LNCAP (cell line): ENCODE data around the gene LARP4B.

Experiments used
- TF ChIP-seq, protein P1 (sequence below): fragments of 450-650 bp; IDR thresholded peaks from 2 replicates; pipeline ENCODE4 v1.5.1; 2017; ENCODE audit warnings: mild to moderate bottlenecking

LARP4B gene

GRCh38 chr10:944034-944831, 12.7 kb upstream of the LARP4B start:
- TF ChIP-seq, protein P1, sequence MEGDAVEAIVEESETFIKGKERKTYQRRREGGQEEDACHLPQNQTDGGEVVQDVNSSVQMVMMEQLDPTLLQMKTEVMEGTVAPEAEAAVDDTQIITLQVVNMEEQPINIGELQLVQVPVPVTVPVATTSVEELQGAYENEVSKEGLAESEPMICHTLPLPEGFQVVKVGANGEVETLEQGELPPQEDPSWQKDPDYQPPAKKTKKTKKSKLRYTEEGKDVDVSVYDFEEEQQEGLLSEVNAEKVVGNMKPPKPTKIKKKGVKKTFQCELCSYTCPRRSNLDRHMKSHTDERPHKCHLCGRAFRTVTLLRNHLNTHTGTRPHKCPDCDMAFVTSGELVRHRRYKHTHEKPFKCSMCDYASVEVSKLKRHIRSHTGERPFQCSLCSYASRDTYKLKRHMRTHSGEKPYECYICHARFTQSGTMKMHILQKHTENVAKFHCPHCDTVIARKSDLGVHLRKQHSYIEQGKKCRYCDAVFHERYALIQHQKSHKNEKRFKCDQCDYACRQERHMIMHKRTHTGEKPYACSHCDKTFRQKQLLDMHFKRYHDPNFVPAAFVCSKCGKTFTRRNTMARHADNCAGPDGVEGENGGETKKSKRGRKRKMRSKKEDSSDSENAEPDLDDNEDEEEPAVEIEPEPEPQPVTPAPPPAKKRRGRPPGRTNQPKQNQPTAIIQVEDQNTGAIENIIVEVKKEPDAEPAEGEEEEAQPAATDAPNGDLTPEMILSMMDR, result no peak

DNA sequence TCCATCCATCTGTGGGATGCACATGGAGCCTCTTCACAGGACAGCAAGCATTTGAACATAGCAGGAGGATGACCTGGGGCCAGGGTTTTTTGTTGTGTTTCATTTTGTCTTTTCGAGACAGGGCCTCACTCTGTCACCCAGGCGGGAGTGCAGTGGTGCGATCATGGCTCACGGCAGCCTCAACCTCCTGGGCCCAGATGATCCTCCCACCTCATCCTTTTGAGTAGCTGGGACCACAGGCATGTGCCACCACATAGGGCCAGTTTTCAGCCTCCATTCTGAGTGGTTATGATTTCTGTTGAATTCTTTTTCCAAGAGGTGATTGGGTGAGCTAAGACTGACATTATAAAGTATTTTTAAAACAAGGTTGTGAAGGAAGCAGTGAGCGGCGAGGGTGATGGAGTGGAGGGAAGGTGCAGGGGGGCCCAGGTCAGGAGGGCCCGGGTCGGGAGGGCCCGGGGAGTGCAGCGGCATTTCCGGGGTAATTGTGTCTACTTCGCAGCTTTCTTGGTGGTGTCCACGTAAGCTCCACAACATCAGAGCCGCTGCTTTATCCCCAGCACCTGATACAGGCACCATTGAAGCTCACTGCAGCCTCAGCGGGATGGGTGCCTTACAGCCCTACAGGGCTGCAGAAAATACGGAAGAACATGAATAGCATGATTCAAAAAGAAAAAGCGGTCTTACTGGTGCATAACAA, 12.0 kb upstream of the LARP4B start:
- TF ChIP-seq, protein P1, result no peak

- TF ChIP-seq, protein P1, result no peak
Observed at GRCh38 chr10:938941-939678, 7.6 kb upstream of the LARP4B start.

- TF ChIP-seq, protein P1, result no peak
Observed at GRCh38 chr10:934746-935406, 3.4 kb upstream of the LARP4B start.

DNA sequence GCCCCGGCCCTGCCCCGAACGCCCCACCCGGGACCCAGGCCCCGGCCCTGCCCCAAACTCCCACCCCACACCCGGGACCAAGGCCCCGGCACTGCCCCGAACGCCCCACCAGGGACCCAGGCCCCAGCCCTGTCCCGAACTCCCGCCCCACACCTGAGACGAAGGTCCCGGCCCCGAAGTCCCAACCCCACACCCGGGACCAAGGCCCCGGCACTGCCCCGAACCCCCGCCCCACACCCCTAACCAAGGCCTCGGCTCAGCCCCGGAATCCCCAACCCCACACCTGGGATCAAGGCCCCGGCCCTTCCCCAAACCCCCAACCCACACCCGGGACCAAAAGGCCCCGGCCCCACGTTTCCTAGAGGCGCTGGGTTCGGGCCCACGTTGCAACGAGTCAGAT, 1.1 kb upstream of the LARP4B start:
- TF ChIP-seq, protein P1, result no peak

DNA sequence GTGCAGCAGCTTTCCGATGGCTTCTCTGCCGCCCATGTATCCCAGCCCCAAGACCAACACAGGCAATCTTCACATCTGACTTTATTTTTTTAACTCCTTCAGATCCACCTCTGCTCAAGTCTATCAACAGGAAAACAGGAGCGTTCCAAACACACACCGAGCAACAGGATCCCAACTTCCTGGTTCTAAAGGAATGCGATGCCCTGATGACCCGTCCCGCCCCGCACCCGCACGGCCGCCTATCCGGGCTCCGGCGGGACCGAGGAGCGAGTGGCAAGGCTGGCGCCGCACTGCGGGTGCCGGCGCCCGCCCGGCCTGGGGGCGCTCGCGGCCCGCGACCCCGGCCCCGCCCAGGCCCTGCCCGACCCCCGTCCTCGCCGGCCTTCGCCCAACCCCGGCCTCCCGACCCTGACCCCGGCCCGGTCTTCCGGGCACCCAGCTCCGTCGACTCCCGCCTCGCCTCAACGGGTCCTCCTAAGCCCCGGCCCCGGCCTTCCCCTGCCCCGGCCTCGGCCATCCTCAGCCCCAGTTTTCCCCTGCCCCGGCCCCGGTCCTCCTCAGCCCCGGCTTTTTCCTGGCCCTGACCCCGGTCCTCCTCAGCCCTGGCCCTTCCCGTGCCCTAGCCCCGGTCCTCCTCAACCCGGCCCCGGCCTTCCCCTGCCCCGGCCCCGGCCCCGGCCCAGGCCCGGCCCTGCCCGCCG, 730 bp downstream of the LARP4B start:
- TF ChIP-seq, protein P1, result no peak; the same call in 1 of the 2 replicates
